GM21515 (cell line): ENCODE results near the gene TLR7.

Experiments used
- ATAC-seq: cut with Tn5 transposase; IDR thresholded peaks from one replicate; pipeline ENCODE4 v1.9.1; 2021; ENCODE audit not compliant: unreplicated experiment

Gene TLR7

GRCh38 chrX:12866451-12867377, at the start of gene TLR7:
Gene TLR7, plus strand, starts transcription at chrX:12867072. Its CDS starts 507 bp downstream, at chrX:12867579.
- no peak for ATAC-seq

GRCh38 chrX:12817528-12817927, 49.3 kb upstream of the TLR7 start:
- no peak for ATAC-seq

- no peak for ATAC-seq
Measured at GRCh38 chrX:12819222-12819621, 47.6 kb upstream of the TLR7 start.

GRCh38 chrX:12820737-12821136, 46.1 kb upstream of the TLR7 start:
- ATAC-seq: no peak

- no peak for ATAC-seq
Measured at GRCh38 chrX:12824944-12825343, 41.9 kb upstream of the TLR7 start.

GRCh38 chrX:12825801-12826200, 41.1 kb upstream of the TLR7 start:
- ATAC-seq: no peak

- no peak for ATAC-seq
Measured at GRCh38 chrX:12843061-12843667, 23.7 kb upstream of the TLR7 start.

- ATAC-seq: peak; percentile 91
Measured at GRCh38 chrX:12843668-12844279, 23.1 kb upstream of the TLR7 start.

- peak; percentile 46 for ATAC-seq
Measured at GRCh38 chrX:12844319-12844718, 22.6 kb upstream of the TLR7 start.

- ATAC-seq: no peak
Measured at GRCh38 chrX:12865359-12865758, 1.5 kb upstream of the TLR7 start.

GRCh38 chrX:12867685-12868084, 813 bp downstream of the TLR7 start:
- no peak for ATAC-seq

GRCh38 chrX:12868747-12869146, 1.9 kb downstream of the TLR7 start:
- no peak for ATAC-seq

GRCh38 chrX:12871257-12871656, 4.4 kb downstream of the TLR7 start:
- no peak for ATAC-seq

- ATAC-seq: no peak
Measured at GRCh38 chrX:12872741-12873140, 5.9 kb downstream of the TLR7 start.

- no peak for ATAC-seq
Measured at GRCh38 chrX:12874581-12874980, 7.7 kb downstream of the TLR7 start.

- no peak for ATAC-seq
Measured at GRCh38 chrX:12877386-12877785, 10.5 kb downstream of the TLR7 start.

- ATAC-seq: no peak
Measured at GRCh38 chrX:12878536-12878935, 11.7 kb downstream of the TLR7 start.

- no peak for ATAC-seq
Measured at GRCh38 chrX:12881914-12882313, 15.0 kb downstream of the TLR7 start.

GRCh38 chrX:12885508-12885907, 18.6 kb downstream of the TLR7 start:
- ATAC-seq: no peak

- no peak for ATAC-seq
Measured at GRCh38 chrX:12886545-12886944, 19.7 kb downstream of the TLR7 start.

- ATAC-seq: no peak
Measured at GRCh38 chrX:12887141-12887540, 20.3 kb downstream of the TLR7 start.

GRCh38 chrX:12887767-12888166, 20.9 kb downstream of the TLR7 start:
- no peak for ATAC-seq
